ENCODE data around the gene PTBP1.

- TF ChIP-seq EZH2 (IDR thresholded peaks at IDR 0.05; ENCODE audit: borderline replicate concordance, low read depth, low read length, severe bottlenecking) (no peak), CTCF (IDR thresholded peaks at IDR 0.05; ENCODE audit: extremely low read depth in 1 of 2, insufficient read depth in 1 of 2, low read depth in 1 of 2, low read length in 2 of 2) (no peak)
Observed at GRCh38 chr19:814152-815078, 17.2 kb downstream of the PTBP1 start.

All from endothelial cell of umbilical vein (primary cell).